GM12864 (cell line): ENCODE results near the gene SSR2.
"Not testable (repeated sequence)": the region's sequence is repeated elsewhere in the genome, so short reads cannot be mapped to it uniquely, and the experiment has no call there.

Source experiments
- DNase-seq: peaks from one replicate; pipeline ENCODE4 v3.0.0-alpha.2; 2011; ENCODE audit warnings: low read depth
- H3K4me3 ChIP-seq: 2 replicates; pipeline ENCODE4 v1.5.1; 2011; ENCODE audit warnings: mild to moderate bottlenecking, low read depth, low read length, control low read depth
- CTCF ChIP-seq: IDR thresholded peaks from 2 replicates; pipeline ENCODE4 v1.5.1; 2011; ENCODE audit warnings: low read depth, mild to moderate bottlenecking, moderate library complexity, low read length, control low read depth, inconsistent platforms; ENCODE audit errors: missing control alignments

SSR2 gene

GRCh38 chr1:156048663-156049258 is 28.0 kb upstream of the SSR2 start:
- no peak for TF ChIP-seq CTCF
- DNase-seq, result no peak
- H3K4me3 ChIP-seq, result no peak overlapping the region

- no peak for DNase-seq
- no peak overlapping the region for H3K4me3 ChIP-seq
- TF ChIP-seq CTCF, result no peak
Observed at GRCh38 chr1:156045076-156045475, 24.3 kb upstream of the SSR2 start.

- no peak for DNase-seq
- no peak for TF ChIP-seq CTCF
- no peak overlapping the region for H3K4me3 ChIP-seq
Observed at GRCh38 chr1:156042828-156043227, 22.1 kb upstream of the SSR2 start.

GRCh38 chr1:156034991-156035390 is 14.2 kb upstream of the SSR2 start:
- not testable (repeated sequence) for DNase-seq, H3K4me3 ChIP-seq

- TF ChIP-seq CTCF, result no peak
- no peak for DNase-seq
- no peak overlapping the region for H3K4me3 ChIP-seq
Observed at GRCh38 chr1:156033011-156033410, 12.3 kb upstream of the SSR2 start.

- no peak for TF ChIP-seq CTCF
- no peak for DNase-seq
- no peak overlapping the region for H3K4me3 ChIP-seq
Observed at GRCh38 chr1:156026588-156026987, 5.8 kb upstream of the SSR2 start.

- H3K4me3 ChIP-seq, result no peak overlapping the region
- TF ChIP-seq CTCF, result peak; percentile 71
- DNase-seq, result no peak
Observed at GRCh38 chr1:156025876-156026275, 5.1 kb upstream of the SSR2 start.

- TF ChIP-seq CTCF, result no peak
- no peak for DNase-seq
- no peak overlapping the region for H3K4me3 ChIP-seq
Observed at GRCh38 chr1:156024801-156025200, 4.0 kb upstream of the SSR2 start.
